Smooth muscle cell (in vitro differentiated cells): Measurements from ENCODE around the gene FBXO10. TPM values are rescaled to one million over a fixed set of nuclear protein-coding genes. Genes with fewer than 3 reads are reported as not detected.
"Not testable (repeated sequence)": the region's sequence is repeated elsewhere in the genome, so short reads cannot be mapped to it uniquely, and the experiment has no call there.

Source experiments
- DNase-seq: peaks from one replicate; lab custom pipeline; 2025; ENCODE audit not compliant: unreplicated experiment; lab: John Stamatoyannopoulos, UW
- H2AFZ ChIP-seq: fragments of 200-600 bp; sonication (generic); 2 replicates; pipeline ENCODE4 v1.6.0; 2016; ENCODE audit warnings: antibody characterized with exemption, low read depth, mild to moderate bottlenecking
- H3F3A ChIP-seq: fragments of 200-600 bp; sonication (generic); 2 replicates; pipeline ENCODE4 v1.6.0; 2017; ENCODE audit warnings: antibody characterized with exemption, low read depth
- H3K27ac ChIP-seq: fragments of 200-600 bp; sonication (generic); 2 replicates; pipeline ENCODE4 v1.5.1; 2016; ENCODE audit warnings: low read depth, mild to moderate bottlenecking
- H3K27me3 ChIP-seq: fragments of 200-600 bp; sonication (generic); 2 replicates; pipeline ENCODE4 v1.6.1; 2016; ENCODE audit warnings: low read depth, mild to moderate bottlenecking
- H3K36me3 ChIP-seq: fragments of 200-600 bp; sonication (generic); 2 replicates; pipeline ENCODE4 v1.5.1; 2016; ENCODE audit warnings: low read depth
- H3K4me1 ChIP-seq: fragments of 200-600 bp; sonication (generic); 2 replicates; pipeline ENCODE4 v1.5.1; 2016; ENCODE audit warnings: low read depth
- H3K4me2 ChIP-seq: fragments of 200-600 bp; sonication (generic); 2 replicates; pipeline ENCODE4 v1.6.0; 2016; ENCODE audit warnings: mild to moderate bottlenecking
- H3K4me3 ChIP-seq: fragments of 200-600 bp; sonication (generic); 2 replicates; pipeline ENCODE4 v1.5.1; 2016; ENCODE audit warnings: mild to moderate bottlenecking
- H3K79me2 ChIP-seq: fragments of 200-600 bp; sonication (generic); 2 replicates; pipeline ENCODE4 v1.6.0; 2016; ENCODE audit warnings: low read depth, mild to moderate bottlenecking
- H3K9ac ChIP-seq: fragments of 200-600 bp; sonication (generic); 2 replicates; pipeline ENCODE4 v1.6.0; 2016; ENCODE audit warnings: low read depth
- H3K9me3 ChIP-seq: fragments of 200-600 bp; sonication (generic); replicated peaks from 2 replicates; pipeline ENCODE4 v1.5.1; 2016; ENCODE audit warnings: low read depth
- H4K20me1 ChIP-seq: fragments of 200-600 bp; sonication (generic); 2 replicates; pipeline ENCODE4 v1.6.0; 2016; ENCODE audit warnings: low read depth
- CTCF ChIP-seq: fragments of 200-600 bp; sonication (generic); IDR thresholded peaks from 2 replicates; pipeline ENCODE4 v1.5.1; 2017; ENCODE audit warnings: borderline replicate concordance, mild to moderate bottlenecking, antibody characterized with exemption; ENCODE audit not compliant: insufficient read depth, poor library complexity, severe bottlenecking
- WGBS: methylation state at CpG from one replicate; pipeline ENCODE4 v1.1.7; 2016; ENCODE audit warnings: low lambda C conversion rate; 5-methylcytosine and 5-hydroxymethylcytosine counted together
- polyA plus RNA-seq: library from polyadenylated mRNA; unstranded; fragments of >200 nt; fragmentation: Nextera tagmentation; extraction: Ambion mirVana; gene quantifications from 2 replicates; pipeline ENCODE4 v1.2.1, GENCODE V29; 2016
- total RNA-seq: library from RNA; depleted of rRNA; stranded (reverse); fragments of >200 nt; gene quantifications from 2 replicates; pipeline ENCODE4 v1.2.3, GENCODE V29; 2014

Gene FBXO10
- total and polyA plus RNA-seq, 2 experiments from 2014 or later: 3.5 to 7.0 TPM

GRCh38 chr9:37520641-37521040, 55.5 kb downstream of the FBXO10 start:
- Histone ChIP-seq H3F3A (no peaks in the 10 kb centered on the region), H3K9ac (no peak overlapping the region), H3K9me3 (no peaks in the 10 kb centered on the region), H3K27ac (no peak overlapping the region), H3K79me2 (no peaks in the 10 kb centered on the region), H3K36me3 (no peaks in the 10 kb centered on the region), H2AFZ (no peak overlapping the region), H3K4me1 (no peaks in the 10 kb centered on the region), H3K4me2 (no peak overlapping the region), H3K27me3 (no peaks in the 10 kb centered on the region), H4K20me1 (no peaks in the 10 kb centered on the region), H3K4me3 (no peak overlapping the region)
- WGBS: 94% methylated on average over 3 of the region's 3 CpGs
- TF ChIP-seq CTCF: no peak
- no peak for DNase-seq

DNA sequence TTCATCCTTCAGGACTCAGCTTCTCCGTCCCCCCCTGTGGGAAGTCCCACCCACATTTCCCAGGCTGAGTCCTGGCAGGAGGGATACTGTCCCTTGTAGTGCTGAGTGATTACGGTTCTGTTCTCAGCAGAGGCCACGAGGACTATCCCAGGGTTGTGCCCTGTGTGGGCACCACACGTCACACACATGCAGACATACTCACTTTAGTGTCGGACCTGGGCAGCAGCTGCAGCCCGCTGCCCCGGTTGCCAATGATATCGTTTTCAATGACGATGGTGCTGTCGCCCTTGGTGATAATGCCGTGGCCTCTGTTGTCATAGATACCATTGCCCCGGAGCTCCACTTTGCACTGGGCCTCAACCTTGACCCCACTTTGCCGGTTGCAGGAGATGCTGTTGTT, 58.3 kb downstream of the FBXO10 start:
- no peaks in the 10 kb centered on the region for H3K36me3 ChIP-seq
- no peaks in the 10 kb centered on the region for H3F3A ChIP-seq
- H3K4me1 ChIP-seq: no peaks in the 10 kb centered on the region
- no peaks in the 10 kb centered on the region for H4K20me1 ChIP-seq
- TF ChIP-seq CTCF: no peak
- H3K79me2 ChIP-seq: no peaks in the 10 kb centered on the region
- no peak for DNase-seq
- no peak overlapping the region for H3K27ac ChIP-seq
- H3K4me3 ChIP-seq: no peak overlapping the region
- no peak overlapping the region for H3K9ac ChIP-seq
- no peaks in the 10 kb centered on the region for H3K9me3 ChIP-seq
- 95% methylated on average over 13 of the region's 13 CpGs for WGBS
- no peak overlapping the region for H2AFZ ChIP-seq
- no peaks in the 10 kb centered on the region for H3K27me3 ChIP-seq
- no peak overlapping the region for H3K4me2 ChIP-seq

DNA sequence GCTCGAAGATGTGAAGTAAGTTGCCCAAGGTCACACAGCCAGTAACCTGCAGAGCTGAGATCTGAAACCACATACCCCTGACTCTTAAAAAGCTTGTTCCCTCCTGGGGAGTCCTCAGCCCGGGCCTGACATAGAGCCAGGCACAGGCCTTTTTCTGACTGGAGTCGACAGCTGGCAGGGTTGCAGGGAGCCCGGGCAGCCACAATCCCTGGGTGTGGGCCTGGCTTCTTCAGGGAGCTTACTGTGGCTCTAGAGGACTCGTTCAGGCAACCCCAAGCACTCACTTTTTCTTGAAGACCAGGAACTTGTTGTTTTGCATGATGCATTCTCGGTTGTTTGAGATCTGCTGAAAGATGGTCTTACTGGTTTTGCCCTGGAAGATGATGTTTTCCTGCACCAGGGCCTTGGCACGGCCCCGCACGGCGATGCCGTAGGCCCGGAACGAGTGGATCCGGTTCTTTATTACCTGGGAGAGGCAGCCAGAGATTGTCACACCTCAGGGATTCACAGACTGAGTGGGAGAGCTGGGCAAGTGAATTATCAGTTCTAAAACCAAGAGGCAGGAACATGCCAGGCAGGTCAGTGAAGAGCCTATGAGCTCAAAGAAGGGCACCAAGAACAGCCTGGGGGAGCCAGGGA, 60.4 kb downstream of the FBXO10 start:
- no peak overlapping the region for H3K9ac ChIP-seq
- DNase-seq: no peak
- WGBS: 94% methylated on average over 14 of the region's 14 CpGs
- H3K27me3 ChIP-seq: no peaks in the 10 kb centered on the region
- H3K27ac ChIP-seq: no peak overlapping the region
- H3K4me2 ChIP-seq: no peak overlapping the region
- no peaks in the 10 kb centered on the region for H3K4me1 ChIP-seq
- H3F3A ChIP-seq: no peaks in the 10 kb centered on the region
- H4K20me1 ChIP-seq: no peaks in the 10 kb centered on the region
- no peaks in the 10 kb centered on the region for H3K9me3 ChIP-seq
- no peaks in the 10 kb centered on the region for H3K36me3 ChIP-seq
- H2AFZ ChIP-seq: no peak overlapping the region
- no peak for TF ChIP-seq CTCF
- no peak overlapping the region for H3K4me3 ChIP-seq
- H3K79me2 ChIP-seq: no peaks in the 10 kb centered on the region

- no peaks in the 10 kb centered on the region for H3K4me1 ChIP-seq
- no peaks in the 10 kb centered on the region for H3K27me3 ChIP-seq
- no peak overlapping the region for H3K4me2 ChIP-seq
- H2AFZ ChIP-seq: no peak overlapping the region
- no peak overlapping the region for H3K9ac ChIP-seq
- no peaks in the 10 kb centered on the region for H3K36me3 ChIP-seq
- H3K27ac ChIP-seq: no peak overlapping the region
- H3K79me2 ChIP-seq: no peaks in the 10 kb centered on the region
- H3F3A ChIP-seq: no peaks in the 10 kb centered on the region
- H3K4me3 ChIP-seq: no peak overlapping the region
- no peak for TF ChIP-seq CTCF
- no peak for DNase-seq
- WGBS: 96% methylated on average over 7 of the region's 7 CpGs
- H3K9me3 ChIP-seq: no peaks in the 10 kb centered on the region
- no peaks in the 10 kb centered on the region for H4K20me1 ChIP-seq
Measured at GRCh38 chr9:37514999-37515398, 61.2 kb downstream of the FBXO10 start.

DNA sequence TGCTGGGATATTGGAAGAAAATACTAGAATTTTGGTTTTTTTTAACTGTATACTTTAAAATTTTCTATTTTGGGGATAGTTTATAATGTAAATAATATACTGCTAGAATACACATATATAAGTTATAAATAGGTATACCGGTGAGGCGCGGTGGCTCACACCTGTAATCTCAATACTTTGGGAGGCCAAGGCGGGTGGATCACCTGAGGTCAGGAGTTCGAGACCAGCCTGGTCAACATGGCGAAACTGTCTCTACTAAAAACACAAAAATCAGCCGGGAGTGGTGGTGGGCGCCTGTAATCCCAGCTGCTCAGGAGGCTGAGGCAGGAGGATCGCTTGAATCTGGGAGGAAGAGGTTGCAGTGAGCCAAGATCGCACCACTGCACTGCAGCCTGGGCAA, 61.8 kb downstream of the FBXO10 start:
- not testable (repeated sequence) for H3K36me3 ChIP-seq, DNase-seq, H3K9ac ChIP-seq, H3K79me2 ChIP-seq, H3K4me3 ChIP-seq, H3F3A ChIP-seq, H2AFZ ChIP-seq, H3K27me3 ChIP-seq, H3K27ac ChIP-seq, H3K4me1 ChIP-seq, H4K20me1 ChIP-seq, H3K9me3 ChIP-seq, H3K4me2 ChIP-seq
- whole genome bisulfite sequencing: 97% methylated on average over 10 of the region's 10 CpGs
